Peyer's patch (tissue), 4 donors: ENCODE measurements around the gene MS4A18. TPM values are rescaled to one million over a fixed set of nuclear protein-coding genes. Genes with fewer than 3 reads are reported as not detected.

ENCODE experiments used
- DNase-seq, 3 donors: peaks; one replicate each; pipeline ENCODE4 v3.0.0-alpha.2; 2017 to 2019
- H3K27ac ChIP-seq, 4 donors: fragments of 200-600 bp; sonication (generic); one replicate each; pipeline ENCODE4 v1.5.1; 2016 to 2019
- H3K27me3 ChIP-seq, 2 donors: fragments of 200-600 bp; sonication (generic); one replicate each; pipeline ENCODE4 v1.5.1; 2019
- H3K36me3 ChIP-seq, 3 donors: fragments of 200-600 bp; sonication (generic); one replicate each; pipeline ENCODE4 v1.5.1; 2016 to 2019
- H3K4me1 ChIP-seq, 4 donors: fragments of 200-600 bp; sonication (generic); one replicate each; pipeline ENCODE4 v1.5.1; 2016 to 2019
- H3K4me3 ChIP-seq, 4 donors: fragments of 200-600 bp; sonication (generic); 1 replicate in 3 of 4; 2 replicates in 1 of 4; pipeline ENCODE4 v1.5.1; 2016 to 2019; ENCODE audit warnings: mild to moderate bottlenecking in 1 of 4
- H3K9me3 ChIP-seq, 4 donors: fragments of 200-600 bp; sonication (generic); one replicate each; pipeline ENCODE4 v1.5.1; 2016 to 2019; ENCODE audit warnings: mild to moderate bottlenecking in 1 of 4
- POLR2A ChIP-seq, 2 donors: fragments of 450-650 bp; IDR thresholded peaks; one replicate each; pipeline ENCODE4 v1.5.1; 2017; ENCODE audit warnings: antibody characterized with exemption in 2 of 2, mild to moderate bottlenecking in 2 of 2, moderate library complexity in 2 of 2
- total RNA-seq, 4 donors: library from RNA; depleted of rRNA; stranded (reverse); fragments of >200 nt; gene quantifications; one replicate each; pipeline ENCODE4 v1.1.0, GENCODE V29; 2016
- TF ChIP-seq, protein P1 (sequence below), 6 experiments: fragments of 450-650 bp in 4 of 6; fragments of 200-600 bp in 2 of 6; sonication (generic) in 1 of 6; IDR thresholded peaks; one replicate each; pipeline ENCODE4 v1.5.1; 2017 to 2019; ENCODE audit warnings: antibody characterized with exemption in 6 of 6, mild to moderate bottlenecking in 3 of 6, moderate library complexity in 1 of 6

Gene MS4A18
- total RNA-seq, 4 donors from 2014 or later, result 2.4 TPM; not detected in 3

DNA sequence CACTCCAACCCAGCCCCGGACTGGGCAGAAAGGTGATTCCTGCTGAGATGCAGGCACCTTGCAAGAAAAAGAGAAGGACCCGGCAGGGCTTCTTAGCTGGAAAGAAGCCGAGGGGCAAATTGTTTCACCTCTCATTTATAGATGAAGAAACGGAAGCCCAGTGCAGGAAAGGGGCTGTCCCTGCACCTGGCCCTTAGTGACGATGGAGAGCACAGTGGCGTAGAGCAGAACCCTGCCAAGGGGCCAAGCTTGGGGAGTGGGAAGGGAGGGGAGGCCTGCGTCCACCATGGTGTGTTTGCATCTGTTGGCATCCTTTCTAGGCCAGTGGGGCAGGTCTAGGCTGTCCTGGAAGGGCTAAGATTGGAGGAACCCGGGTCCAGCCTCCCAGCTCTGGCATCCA is 24.3 kb downstream of the MS4A18 start:
- H3K27ac ChIP-seq, result no peak overlapping the region
- TF ChIP-seq, protein P1, sequence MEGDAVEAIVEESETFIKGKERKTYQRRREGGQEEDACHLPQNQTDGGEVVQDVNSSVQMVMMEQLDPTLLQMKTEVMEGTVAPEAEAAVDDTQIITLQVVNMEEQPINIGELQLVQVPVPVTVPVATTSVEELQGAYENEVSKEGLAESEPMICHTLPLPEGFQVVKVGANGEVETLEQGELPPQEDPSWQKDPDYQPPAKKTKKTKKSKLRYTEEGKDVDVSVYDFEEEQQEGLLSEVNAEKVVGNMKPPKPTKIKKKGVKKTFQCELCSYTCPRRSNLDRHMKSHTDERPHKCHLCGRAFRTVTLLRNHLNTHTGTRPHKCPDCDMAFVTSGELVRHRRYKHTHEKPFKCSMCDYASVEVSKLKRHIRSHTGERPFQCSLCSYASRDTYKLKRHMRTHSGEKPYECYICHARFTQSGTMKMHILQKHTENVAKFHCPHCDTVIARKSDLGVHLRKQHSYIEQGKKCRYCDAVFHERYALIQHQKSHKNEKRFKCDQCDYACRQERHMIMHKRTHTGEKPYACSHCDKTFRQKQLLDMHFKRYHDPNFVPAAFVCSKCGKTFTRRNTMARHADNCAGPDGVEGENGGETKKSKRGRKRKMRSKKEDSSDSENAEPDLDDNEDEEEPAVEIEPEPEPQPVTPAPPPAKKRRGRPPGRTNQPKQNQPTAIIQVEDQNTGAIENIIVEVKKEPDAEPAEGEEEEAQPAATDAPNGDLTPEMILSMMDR (IDR thresholded peaks at IDR 0.05), result no peak
- TF ChIP-seq POLR2A (IDR thresholded peaks at IDR 0.05), result no peak
- H3K4me3 ChIP-seq, result no peak overlapping the region
- H3K4me1 ChIP-seq, result peaks cover 0 to 9% (median 0%) of the 10 kb centered on the region in 4 donors
- DNase-seq, result no peak
- no peaks in the 10 kb centered on the region for H3K36me3 ChIP-seq
- no peaks in the 10 kb centered on the region for H3K9me3 ChIP-seq
- H3K27me3 ChIP-seq, result no peaks in the 10 kb centered on the region

DNA sequence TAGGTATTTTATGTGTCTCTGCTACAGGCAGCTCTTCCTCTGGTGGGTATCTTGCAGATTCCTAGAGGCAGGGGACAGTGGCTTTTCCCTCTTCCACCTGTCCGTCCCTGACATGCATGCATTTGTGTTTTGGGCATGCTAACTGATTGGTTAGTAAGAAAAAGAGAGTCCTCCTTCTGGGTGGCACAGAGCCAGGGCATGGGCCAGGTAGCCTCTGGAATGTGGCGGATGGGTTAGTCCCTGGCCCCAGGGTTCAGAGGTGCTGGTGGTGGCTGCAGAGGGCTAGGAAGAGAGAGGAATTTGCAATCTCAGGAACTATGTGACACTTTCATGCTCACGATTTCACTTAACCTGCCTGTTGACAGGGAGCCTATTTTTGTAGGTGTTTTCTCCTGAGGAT is 26.4 kb downstream of the MS4A18 start:
- Histone ChIP-seq H3K27ac (no peak overlapping the region), H3K4me3 (no peak overlapping the region), H3K27me3 (no peaks in the 10 kb centered on the region), H3K4me1 (peaks cover 0 to 9% (median 0%) of the 10 kb centered on the region in 4 donors), H3K9me3 (no peaks in the 10 kb centered on the region), H3K36me3 (no peaks in the 10 kb centered on the region)
- DNase-seq, result no peak
- TF ChIP-seq, protein P1 (IDR thresholded peaks at IDR 0.05), result no peak
- no peak for TF ChIP-seq POLR2A (IDR thresholded peaks at IDR 0.05)

DNA sequence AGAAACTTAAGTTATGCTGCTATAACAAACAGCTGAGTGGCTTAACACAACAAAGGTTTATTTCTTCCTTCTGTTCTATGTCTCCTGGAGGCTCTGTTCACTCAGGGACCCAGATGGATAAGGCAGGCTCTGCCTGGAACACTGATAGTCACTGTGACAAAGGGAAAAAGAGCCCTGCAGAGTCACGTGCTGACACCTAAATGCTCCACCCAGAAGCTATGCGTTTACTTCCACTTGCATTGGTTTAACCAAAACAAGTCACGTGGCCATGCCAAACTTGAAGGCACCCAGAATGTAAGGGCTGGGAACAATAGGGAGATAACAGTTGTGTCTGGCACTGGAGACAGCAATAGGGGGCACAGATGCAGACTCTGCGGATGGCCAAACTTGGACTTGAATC is 28.8 kb downstream of the MS4A18 start:
- H3K4me3 ChIP-seq, result no peak overlapping the region
- no peak overlapping the region for H3K27ac ChIP-seq
- no peaks in the 10 kb centered on the region for H3K27me3 ChIP-seq
- DNase-seq, result no peak
- H3K36me3 ChIP-seq, result no peaks in the 10 kb centered on the region
- no peaks in the 10 kb centered on the region for H3K9me3 ChIP-seq
- peaks cover 0 to 9% (median 0%) of the 10 kb centered on the region in 4 donors for H3K4me1 ChIP-seq
- TF ChIP-seq POLR2A (IDR thresholded peaks at IDR 0.05), result no peak
- TF ChIP-seq, protein P1 (IDR thresholded peaks at IDR 0.05), result no peak

DNA sequence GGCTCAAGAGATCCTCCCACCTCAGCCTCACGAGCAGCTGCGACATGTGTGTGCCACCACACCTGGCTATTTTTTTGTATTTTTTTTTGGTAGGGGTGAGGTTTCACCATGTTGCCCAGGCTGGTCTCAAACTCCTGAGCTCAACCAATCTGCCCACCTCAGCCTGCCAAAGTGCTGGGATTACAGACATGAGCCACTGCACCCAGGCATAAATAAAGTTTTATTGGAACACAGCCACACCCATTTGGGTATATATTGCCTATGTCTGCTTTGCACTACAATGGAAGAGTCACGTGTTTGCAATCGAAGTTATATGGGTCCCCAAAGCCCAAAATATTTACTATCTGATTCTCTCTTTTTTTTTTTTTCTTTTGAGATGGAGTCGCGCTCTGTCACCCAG is 30.4 kb downstream of the MS4A18 start:
- Histone ChIP-seq H3K36me3 (no peaks in the 10 kb centered on the region), H3K4me3 (no peak overlapping the region), H3K4me1 (peaks cover 0 to 9% (median 0%) of the 10 kb centered on the region in 4 donors), H3K9me3 (no peaks in the 10 kb centered on the region), H3K27me3 (no peaks in the 10 kb centered on the region), H3K27ac (no peak overlapping the region)
- TF ChIP-seq POLR2A (IDR thresholded peaks at IDR 0.05), result no peak
- TF ChIP-seq, protein P1 (IDR thresholded peaks at IDR 0.05), result no peak
- no peak for DNase-seq

DNA sequence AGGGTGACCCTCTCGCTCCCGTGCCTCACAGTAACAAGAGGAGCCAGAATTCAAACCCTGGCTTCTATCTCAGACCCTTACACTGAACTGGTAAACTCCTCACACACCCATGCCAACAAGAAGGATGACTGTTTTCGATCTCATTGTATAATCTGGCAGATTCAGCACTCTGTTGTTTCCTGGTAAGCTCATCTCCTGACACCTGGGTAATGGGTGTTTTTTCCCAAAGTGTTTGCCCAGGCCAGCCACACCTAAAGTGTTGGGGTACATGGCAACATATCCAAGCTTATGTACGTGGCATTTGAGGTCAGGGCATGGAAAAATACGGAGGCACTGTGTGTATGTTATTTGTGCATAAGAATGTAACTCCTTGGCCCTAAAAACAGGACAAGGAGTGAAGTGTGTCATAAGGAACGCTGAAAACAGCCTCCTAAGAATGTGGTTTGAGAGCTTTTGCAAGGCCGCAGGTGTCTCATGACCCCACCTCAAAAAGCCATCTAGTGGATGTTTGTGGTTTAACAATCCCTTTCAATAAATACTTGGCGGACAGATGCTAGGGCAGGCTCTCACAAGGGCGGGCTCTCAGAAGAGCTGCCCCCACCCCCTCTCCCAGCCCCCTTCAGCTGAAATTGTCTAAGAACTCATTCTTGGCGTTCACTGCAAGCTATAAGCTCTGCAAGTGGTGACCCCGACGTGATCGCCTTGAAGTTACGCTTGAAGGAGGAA is 31.9 kb downstream of the MS4A18 start, which contains the start of gene MS4A15:
Gene MS4A15, plus strand, starts transcription at position 561 of the 726 bp plus-strand sequence. CDS start 6,867 bp downstream, outside the sequence.
- Histone ChIP-seq H3K4me3 (no peak within 1 kb of the TSS), H3K36me3 (no peaks in the 10 kb centered on the region), H3K9me3 (no peaks in the 10 kb centered on the region), H3K4me1 (peaks cover 0 to 9% (median 0%) of the 10 kb centered on the region in 4 donors), H3K27ac (peak within 1 kb of the TSS in 1 of 4 donors; percentile 55), H3K27me3 (no peaks in the 10 kb centered on the region)
- TF ChIP-seq, protein P1 (IDR thresholded peaks at IDR 0.05), result peak in 4 of 6 experiments; percentile 43 to 80 (median 74)
- TF ChIP-seq POLR2A (IDR thresholded peaks at IDR 0.05), result no peak
- peak in 2 of 3 donors; percentile 12 to 56 for DNase-seq
